Measurements from ENCODE around the gene NSMCE4A. TPM values are rescaled to one million over a fixed set of nuclear protein-coding genes. Genes with fewer than 3 reads are reported as not detected.
"Not testable (repeated sequence)": the region's sequence is repeated elsewhere in the genome, so short reads cannot be mapped to it uniquely, and the experiment has no call there.

Gene NSMCE4A
- total RNA-seq, 1 experiment from 2014 or later: 38.9 TPM

DNA sequence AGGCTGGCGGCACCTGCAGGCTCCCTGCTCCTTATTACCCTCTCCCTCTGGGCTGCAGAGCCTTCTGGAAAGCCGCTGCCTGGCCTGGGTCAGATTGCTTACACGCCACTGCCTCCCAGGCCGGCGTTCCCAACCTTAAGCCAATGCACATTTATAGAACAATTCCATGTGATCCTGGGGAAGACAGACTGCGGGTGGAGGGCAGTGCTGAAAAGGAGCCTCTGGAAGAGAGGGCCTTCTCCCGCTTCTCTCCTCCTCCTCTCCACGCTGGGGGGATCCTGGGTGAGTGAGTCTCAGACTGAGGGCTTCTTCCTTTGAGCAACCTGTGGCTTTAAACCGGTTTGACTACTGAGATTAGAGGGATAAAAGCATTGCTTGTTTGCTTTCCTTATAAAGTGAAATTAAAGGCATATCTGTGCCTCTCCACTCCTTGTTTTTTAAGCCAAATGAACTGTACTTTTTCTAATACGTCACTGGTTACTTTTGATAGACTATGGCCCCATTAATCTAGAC, 19.5 kb upstream of the NSMCE4A start:
- in situ Hi-C loops (cut with HindIII; ENCODE audit: low pct_unique_long_range_greater_than_20kb, low sequenced_read_pairs): no loop called here
- no peak for DNase-seq (ENCODE audit: low read depth, low spot score)

DNA sequence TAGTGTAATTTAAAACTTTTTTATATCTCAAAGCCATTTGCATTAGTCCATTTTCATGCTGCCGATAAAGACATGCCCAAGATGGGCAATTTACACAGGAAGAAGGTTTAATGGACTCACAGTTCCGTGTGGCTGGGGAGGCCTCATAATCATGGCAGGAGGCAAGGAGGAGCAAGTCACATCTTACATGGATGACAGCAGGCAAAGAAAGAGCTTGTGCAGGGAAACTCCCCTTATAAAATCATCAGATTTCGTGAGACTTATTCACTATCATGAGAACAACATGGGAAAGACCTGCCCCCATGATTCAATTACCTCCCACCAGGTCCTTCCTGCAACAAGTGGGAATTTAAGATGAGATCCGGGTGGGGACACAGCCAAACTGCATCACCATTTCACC, 16.7 kb upstream of the NSMCE4A start:
- in situ Hi-C loops (cut with HindIII; ENCODE audit: low pct_unique_long_range_greater_than_20kb, low sequenced_read_pairs); DNase-seq (ENCODE audit: low read depth, low spot score): not testable (repeated sequence)

DNA sequence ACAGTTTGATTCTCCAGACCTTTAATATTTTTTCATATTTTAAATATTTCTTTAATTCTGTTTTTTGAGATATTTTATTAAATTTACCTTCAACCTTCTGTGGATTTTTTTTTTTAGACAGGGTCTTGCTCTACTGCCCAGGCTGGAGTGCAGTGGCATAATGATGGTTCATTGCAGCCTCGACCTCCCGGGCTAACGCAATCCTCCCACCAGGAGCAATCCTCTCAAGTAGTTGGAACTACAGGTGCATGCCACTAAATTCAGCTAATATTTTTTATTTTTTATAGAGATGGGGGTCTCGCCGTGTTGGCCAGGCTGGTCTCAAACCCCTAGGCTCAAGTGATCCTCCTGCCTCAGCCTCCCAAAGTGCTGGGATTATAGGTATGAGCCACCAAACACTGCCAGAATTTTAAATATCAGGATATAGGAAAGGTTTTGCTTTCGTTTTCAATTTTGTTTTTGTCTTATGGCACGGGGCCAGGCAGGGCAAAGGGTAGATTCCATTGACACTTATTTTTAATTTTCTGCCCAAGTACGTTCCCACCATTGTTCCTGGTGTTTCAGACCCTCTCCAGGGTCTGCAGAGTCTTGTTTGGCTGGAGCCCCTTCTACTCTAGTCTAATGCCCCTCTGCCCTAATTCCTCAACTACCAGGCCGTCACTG, 15.1 kb upstream of the NSMCE4A start:
- no peak for DNase-seq (ENCODE audit: low read depth, low spot score)
- in situ Hi-C loops (cut with HindIII; ENCODE audit: low pct_unique_long_range_greater_than_20kb, low sequenced_read_pairs): no loop called here

DNA sequence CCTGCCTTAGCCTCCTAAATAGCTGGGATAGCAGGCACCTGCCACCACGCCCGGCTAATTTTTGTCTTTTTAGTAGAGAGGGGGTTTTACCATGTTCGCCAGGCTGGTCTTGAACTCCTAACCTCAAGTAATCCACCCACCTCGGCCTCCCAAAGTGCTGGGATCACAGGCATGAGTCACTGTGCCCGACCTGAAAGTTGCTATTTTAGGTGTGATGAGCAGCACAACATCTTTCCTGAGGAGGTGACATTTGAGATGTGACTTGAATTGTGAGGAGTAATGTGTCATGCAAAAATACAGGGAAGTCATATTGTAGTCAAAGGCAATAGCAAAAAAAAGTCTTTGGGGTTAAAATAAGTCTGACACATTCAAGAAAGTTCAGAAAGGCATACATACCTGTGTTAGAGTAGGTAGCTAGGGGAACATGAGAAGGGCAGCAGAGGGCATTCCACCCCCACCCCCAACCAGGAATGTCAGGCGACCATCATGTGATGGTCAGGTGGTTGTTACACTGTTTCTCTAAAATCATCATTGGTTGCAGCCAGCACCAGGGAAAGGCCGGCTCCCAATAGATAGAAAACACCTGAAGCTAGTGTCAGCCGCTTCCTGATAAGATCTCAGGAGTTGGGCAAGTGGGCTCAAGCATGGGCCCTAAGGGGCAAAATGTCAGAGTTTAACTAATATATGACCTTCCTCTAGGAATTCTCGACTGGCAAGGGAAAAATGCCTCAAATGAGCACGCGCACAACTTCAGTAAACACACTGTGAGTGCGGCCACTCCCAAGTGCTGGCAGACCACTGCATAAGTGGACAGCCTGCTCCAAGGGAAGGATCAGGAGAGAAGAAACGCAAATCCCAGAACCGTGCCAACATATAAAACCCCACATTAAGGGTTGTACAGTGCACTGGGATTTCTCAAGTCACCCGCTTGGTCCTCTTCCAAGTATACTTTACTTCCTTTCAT, 13.6 kb upstream of the NSMCE4A start, which contains the start of gene TACC2:
Gene TACC2 (plus strand): TSS at position 803 of the 964 bp plus-strand sequence. CDS start 32,819 bp downstream, outside the sequence.
- DNase-seq (ENCODE audit: low read depth, low spot score): no peak
- in situ Hi-C loops (cut with HindIII; ENCODE audit: low pct_unique_long_range_greater_than_20kb, low sequenced_read_pairs): no loop called here

DNA sequence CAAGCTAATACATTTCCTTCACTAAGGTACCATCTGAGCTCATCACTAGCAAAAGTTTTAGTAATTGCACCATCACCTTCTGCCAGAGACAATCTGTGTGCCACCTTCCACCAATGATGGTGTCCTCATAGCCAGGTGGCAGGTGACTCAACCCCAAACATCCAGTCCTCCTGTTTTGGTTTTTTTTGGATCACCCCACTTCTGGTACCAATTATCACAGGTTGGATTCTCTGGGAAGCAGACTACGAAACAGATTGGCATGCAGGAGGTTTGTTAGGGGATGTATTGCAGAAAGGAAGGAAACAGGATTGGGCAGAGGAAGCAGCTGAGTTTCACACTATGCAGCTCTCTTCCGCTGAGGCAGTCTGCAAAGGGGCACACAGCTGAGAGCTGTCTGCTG, 9.4 kb upstream of the NSMCE4A start:
- in situ Hi-C loops (cut with HindIII; ENCODE audit: low pct_unique_long_range_greater_than_20kb, low sequenced_read_pairs): no loop called here
- DNase-seq (ENCODE audit: low read depth, low spot score): no peak

DNA sequence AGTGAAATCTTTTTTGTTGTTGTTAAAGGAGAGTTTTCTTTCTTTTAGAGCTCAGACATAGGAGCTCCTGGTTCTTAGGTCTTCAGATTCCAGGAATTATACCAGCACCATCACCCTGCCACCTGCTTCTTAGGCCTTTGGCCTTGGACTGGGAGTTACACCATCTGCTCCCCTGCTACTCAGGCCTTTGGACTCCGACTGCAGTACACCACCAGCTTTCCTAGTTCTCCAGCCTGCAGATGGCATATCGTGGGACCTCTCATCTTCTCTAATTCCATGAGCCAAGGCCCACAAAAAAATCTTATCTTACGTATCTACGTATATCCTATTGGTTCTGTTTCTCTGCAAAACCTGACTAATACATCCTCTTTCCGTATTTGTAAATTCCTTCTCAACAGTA, 8.8 kb upstream of the NSMCE4A start:
- DNase-seq (ENCODE audit: low read depth, low spot score): no peak
- in situ Hi-C loops (cut with HindIII; ENCODE audit: low pct_unique_long_range_greater_than_20kb, low sequenced_read_pairs): no loop called here

DNA sequence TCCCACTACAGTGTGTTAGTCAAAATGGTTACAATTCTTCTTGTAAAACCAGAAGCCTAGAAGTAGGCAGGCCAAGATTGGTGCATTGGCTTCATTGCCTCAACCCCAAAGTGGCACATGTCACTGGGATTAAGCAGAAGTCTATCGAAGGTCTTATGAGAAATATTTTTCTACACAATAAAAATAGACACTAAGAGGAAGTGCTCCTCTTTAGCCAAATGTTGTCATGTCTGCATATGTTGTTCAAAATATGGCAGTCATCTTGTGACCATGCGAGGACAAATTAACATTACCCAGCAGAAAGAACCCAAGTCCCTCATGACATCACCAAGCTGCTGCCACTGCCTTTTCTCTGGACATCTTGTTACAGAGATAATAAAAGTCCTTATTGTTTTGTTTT, 6.3 kb upstream of the NSMCE4A start:
- in situ Hi-C loops (cut with HindIII; ENCODE audit: low pct_unique_long_range_greater_than_20kb, low sequenced_read_pairs): no loop called here
- DNase-seq (ENCODE audit: low read depth, low spot score): no peak

DNA sequence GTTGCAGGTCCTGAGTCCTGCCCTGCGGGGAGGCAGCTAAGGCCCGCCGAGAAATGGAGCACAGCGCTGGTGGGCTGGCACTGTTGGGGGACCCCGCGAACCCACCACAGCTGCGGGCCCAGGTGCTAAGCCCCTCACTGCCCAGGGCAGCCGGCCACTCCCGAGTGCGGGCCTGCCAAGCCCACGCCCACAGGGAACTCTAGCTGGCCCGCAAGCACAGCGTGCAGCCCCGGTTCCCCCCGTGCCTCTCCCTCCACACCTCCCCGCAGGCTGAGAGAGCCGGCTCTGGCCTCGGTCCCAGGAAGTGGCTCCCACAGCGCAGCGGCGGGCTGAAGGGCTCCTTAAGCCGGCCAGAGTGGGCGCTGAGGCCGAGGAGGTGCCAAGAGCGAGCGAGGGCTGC, 3.5 kb upstream of the NSMCE4A start:
- in situ Hi-C loops (cut with HindIII; ENCODE audit: low pct_unique_long_range_greater_than_20kb, low sequenced_read_pairs): no loop called here
- DNase-seq (ENCODE audit: low read depth, low spot score): no peak

DNA sequence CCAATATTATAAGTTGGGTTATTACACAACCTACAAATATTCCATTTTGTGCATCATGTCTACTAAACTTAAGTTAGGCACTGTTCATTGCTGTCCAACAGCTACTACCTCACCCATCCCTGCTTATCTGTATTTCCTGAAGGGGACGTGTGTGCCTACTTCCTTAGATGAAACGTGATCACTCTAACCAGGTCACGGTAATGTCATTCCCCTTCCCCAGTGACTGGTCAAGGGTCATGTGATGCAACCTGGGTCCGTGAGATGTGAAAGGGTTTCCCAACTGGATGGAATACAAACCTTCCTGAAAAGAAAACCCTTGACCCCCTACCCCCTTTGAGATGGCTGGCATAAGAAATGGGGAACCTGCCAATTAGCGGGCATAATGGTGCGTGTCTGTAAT, 1.6 kb upstream of the NSMCE4A start:
- DNase-seq (ENCODE audit: low read depth, low spot score): no peak
- in situ Hi-C loops (cut with HindIII; ENCODE audit: low pct_unique_long_range_greater_than_20kb, low sequenced_read_pairs): no loop called here

DNA sequence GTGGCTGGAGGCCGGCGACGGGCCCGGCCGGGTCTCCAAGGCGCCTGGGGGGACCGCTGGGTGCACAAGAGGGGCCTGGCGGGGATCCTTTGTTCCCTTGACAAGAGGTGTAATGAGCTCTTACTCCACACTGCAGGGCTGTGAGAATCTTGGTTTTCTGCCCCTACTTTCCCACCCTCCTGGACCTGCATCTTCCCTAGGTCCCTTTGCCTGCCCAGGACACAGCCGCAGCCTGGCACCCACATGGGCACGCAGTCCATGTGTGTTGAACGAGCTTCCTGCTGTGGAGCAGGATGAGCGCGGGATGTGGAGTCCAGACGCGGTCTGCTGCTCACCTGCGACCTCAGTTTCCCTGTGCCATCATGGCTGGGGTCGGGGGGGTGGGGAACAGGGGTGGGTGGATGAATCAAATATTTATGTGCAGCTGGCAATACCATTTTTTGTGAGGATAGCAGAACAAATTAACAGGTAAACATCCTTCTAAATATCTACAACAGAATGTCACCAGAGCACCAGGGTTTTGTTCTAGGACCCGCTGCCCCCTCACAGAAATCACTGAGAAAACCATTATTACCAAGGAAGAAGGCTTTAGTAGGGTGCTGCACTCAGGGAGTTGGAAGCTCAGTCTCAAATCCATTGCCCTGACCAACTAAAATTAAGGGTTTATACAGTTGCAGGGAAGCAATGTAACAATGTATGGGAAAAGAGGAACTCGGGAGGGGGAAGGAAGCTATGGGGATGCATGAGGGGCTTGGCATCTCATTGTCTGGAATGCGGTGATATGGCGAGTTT, 474 bp upstream of the NSMCE4A start:
- DNase-seq (ENCODE audit: low read depth, low spot score): no peak
- in situ Hi-C loops (cut with HindIII; ENCODE audit: low pct_unique_long_range_greater_than_20kb, low sequenced_read_pairs): no loop called here

DNA sequence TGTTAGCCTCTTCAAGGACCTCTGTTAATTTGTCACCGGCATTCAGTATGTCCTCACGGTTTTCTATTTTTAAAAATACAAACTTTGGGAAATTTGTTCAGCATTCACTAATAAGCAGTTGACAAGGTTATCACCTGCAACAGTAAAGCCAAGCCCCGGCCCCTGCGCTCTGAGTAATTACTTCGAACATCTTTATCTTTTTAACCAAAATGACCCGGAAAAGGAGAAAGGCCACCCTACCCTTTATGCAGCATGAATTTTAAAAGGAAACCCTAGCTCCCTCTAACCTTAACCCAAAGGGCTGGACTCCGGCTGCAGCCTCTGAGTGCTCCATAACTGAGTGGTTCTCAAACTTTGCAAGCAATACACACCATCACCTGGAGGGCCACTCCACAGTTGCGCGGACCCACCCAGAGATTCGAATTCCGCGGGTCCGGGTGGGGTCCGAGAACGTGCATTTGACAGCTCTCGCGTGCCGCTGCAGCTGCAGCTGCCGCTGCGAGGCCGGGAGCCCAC, 940 bp downstream of the NSMCE4A start:
- in situ Hi-C loops (cut with HindIII; ENCODE audit: low pct_unique_long_range_greater_than_20kb, low sequenced_read_pairs): no loop called here
- DNase-seq (ENCODE audit: low read depth, low spot score): no peak

DNA sequence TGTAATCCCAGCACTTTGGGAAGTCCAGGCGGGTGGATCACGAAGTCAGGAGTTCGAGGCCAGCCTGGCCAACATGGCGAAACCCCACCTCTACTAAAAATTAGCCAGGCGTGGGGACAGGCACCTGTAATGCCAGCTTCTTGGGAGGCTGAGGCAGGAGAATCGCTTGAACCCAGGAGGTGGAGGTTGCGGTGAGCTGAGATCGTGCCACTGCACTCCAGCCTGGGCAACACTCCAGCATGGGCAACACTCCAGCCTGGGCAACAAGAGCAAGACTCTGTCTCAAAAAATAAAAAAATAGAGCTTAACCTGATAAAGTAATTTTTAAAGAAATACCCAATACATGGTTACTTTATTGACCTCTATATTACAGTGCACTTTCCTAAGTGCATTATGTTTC, 5.9 kb downstream of the NSMCE4A start:
- in situ Hi-C loops (cut with HindIII; ENCODE audit: low pct_unique_long_range_greater_than_20kb, low sequenced_read_pairs); DNase-seq (ENCODE audit: low read depth, low spot score): not testable (repeated sequence)

DNA sequence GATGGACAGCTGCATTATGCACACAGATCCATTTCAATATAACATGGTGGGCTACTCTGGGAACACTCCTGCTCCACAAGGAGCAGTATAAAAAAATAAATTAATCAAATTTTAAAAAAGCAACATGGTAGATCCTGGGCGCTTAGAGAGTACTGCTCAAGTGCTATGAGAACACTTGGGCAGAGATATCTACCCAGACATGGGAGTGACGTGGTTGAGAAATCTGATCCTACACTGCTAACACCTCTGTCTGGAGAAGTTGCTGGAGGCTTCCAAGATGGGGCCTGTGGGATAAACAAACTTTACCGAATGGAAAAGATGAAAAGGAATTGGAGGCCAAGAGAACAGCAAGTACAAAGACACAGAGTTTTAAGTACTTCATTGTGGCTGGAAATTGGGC, 9.0 kb downstream of the NSMCE4A start:
- in situ Hi-C loops (cut with HindIII; ENCODE audit: low pct_unique_long_range_greater_than_20kb, low sequenced_read_pairs): no loop called here
- DNase-seq (ENCODE audit: low read depth, low spot score): no peak

DNA sequence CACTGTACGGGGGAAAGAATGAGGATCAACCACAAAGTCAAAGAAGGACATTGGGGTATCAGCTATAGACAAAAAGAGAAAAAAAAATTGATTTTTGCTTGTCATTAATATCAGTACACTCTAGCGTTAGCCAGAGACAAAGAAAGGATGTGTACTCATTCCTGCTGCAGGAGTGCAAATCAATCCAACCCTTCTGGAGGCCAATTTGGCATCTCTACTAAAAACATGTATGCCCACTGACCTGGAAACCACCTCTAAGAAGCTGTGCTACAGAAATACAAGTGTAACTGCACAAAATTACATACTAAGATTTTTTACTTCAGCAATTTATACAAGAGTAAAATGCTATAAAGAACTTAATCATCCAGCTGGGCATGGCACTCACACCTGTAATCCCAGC, 13.6 kb downstream of the NSMCE4A start:
- in situ Hi-C loops (cut with HindIII; ENCODE audit: low pct_unique_long_range_greater_than_20kb, low sequenced_read_pairs): no loop called here
- no peak for DNase-seq (ENCODE audit: low read depth, low spot score)

DNA sequence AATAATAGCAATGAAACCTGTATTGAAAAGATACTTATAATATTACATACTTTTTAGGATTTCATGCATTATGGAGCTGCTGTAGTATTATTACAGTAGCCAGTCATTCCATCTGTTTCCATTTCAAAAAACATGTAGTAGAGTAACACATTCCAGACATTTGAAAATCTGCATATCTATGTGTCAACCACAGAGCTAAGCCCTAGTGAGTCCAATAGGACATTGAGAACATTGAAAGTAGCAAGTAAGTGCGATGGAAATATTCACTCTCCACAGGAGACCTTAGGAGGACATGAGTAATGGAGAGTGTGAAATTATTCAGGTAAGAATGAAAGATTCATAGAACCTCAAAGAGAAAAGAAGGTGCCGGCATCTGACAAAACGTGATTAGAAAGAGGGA, 15.3 kb downstream of the NSMCE4A start:
- in situ Hi-C loops (cut with HindIII; ENCODE audit: low pct_unique_long_range_greater_than_20kb, low sequenced_read_pairs): no loop called here
- no peak for DNase-seq (ENCODE audit: low read depth, low spot score)

DNA sequence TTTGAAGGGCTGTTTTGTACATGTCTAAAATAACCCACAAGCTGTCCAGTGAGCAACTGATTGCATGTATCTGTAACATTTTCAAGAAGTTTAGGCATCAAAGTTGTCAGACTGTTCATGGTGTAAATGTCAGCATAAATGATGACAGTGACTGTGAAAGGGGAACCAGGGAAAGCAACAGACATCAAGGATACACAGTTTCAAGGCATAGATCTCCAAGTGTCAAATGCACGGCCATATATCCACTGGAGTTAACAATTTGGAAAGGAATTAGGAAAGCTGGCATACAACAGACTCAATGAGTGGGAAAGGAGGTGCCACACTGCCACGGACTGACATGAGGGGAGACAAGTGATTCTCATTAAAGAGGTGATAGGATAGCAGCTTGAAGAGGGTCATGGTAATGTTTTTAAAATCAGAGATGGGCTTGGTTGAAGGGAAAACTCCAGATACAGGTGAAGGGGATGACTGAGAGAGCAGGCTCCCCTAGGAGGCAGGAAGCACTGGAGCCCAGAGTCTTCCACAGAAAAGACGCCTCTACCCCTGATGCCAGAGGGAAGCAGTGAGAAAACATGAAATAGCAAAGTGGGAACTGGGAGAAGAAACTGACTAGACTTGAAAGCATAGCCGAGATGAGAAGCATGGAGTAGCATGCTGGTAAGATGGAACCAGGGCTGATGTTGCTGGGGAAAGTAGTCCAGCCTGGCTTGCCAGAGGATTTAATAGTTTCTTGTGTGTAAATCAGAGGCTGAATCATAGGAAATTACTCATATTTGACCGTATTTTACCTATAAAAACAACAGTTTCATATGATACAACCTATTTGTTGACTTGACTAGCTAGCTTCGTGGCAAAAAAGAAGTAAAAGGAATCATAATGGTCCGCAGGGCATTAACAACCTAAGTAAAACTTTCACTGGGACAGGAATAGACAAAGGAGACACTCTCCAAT, 18.6 kb downstream of the NSMCE4A start:
- in situ Hi-C loops (cut with HindIII; ENCODE audit: low pct_unique_long_range_greater_than_20kb, low sequenced_read_pairs): no loop called here
- DNase-seq (ENCODE audit: low read depth, low spot score): no peak

DNA sequence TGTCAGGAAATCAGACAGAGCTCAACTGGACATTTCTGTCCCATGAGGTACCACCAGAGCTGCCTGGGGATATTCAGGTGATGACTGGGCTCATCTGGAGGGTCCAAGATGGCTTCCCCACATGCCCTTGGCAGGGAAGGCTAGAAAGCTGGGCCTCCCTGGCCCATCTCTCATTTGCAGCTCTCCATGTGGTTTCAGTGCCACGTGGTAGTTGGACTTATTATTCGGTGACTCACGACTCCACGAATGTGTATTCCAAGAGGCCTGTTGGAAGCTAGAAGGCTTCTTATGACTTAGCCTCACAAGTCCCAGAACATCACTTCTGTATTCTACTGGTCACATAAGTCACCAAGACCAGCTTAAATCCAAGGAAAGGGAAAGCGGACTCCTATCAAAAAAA, 22.8 kb downstream of the NSMCE4A start:
- DNase-seq (ENCODE audit: low read depth, low spot score): no peak
- in situ Hi-C loops (cut with HindIII; ENCODE audit: low pct_unique_long_range_greater_than_20kb, low sequenced_read_pairs): no loop called here
